B cell (primary cell): ENCODE data around the gene PDZD2. TPM values are rescaled to one million over a fixed set of nuclear protein-coding genes. Genes with fewer than 3 reads are reported as not detected.

Experiments
- ATAC-seq: fragments of 200-7000 bp; cut with Tn5 transposase; one replicate; pipeline ENCODE4 v1.10.0; 2021; ENCODE audit warnings: low read depth, mild to moderate bottlenecking, moderate number of reproducible peaks, moderate library complexity
- CTCF ChIA-PET: fragments of 350-600 bp; sonication (Branson Sonifier 250); formaldehyde crosslinking; loops from one replicate; lab custom pipeline; 2021; ENCODE audit warnings: antibody characterized with exemption, inconsistent platforms; lab: Charles Lee
- POLR2A ChIA-PET: fragments of 350-600 bp; sonication (Branson Sonifier 250); formaldehyde crosslinking; loops from one replicate; lab custom pipeline; 2021; ENCODE audit warnings: antibody characterized with exemption; lab: Charles Lee
- DNase-seq: peaks from one replicate; pipeline ENCODE4 v3.0.0; 2013
- H2AFZ ChIP-seq: 2 replicates; pipeline ENCODE4 v1.6.1; 2012; ENCODE audit warnings: mild to moderate bottlenecking, low read depth, low read length; ENCODE audit not compliant: insufficient read depth, poor library complexity, severe bottlenecking
- H3K27ac ChIP-seq, 2 donors: 1 replicate in 1 of 2; 2 replicates in 1 of 2; pipeline ENCODE4 v1.5.1; 2012 to 2013; ENCODE audit warnings: low read length in 2 of 2, mild to moderate bottlenecking in 2 of 2, moderate library complexity in 1 of 2
- H3K27me3 ChIP-seq, 4 experiments: fragments of 200-600 bp in 1 of 4; sonication (generic) in 1 of 4; replicated peaks in 1 of 4; 1 replicate in 2 of 4; 2 replicates in 2 of 4; pipeline versions ENCODE4 v1.6.1 to v1.7.0; 2013 to 2016; ENCODE audit warnings: low read length in 3 of 4, mild to moderate bottlenecking in 2 of 4, mixed read lengths in 1 of 4, moderate library complexity in 1 of 4; ENCODE audit not compliant: insufficient read depth in 4 of 4, control insufficient read depth in 3 of 4; ENCODE audit errors: control extremely low read depth in 1 of 4
- H3K36me3 ChIP-seq, 2 experiments: replicated peaks in 1 of 2; 1 replicate in 1 of 2; 2 replicates in 1 of 2; pipeline versions ENCODE4 v1.6.1 to v1.7.1; 2013; ENCODE audit warnings: low read length in 1 of 2; ENCODE audit not compliant: insufficient read depth in 2 of 2, control insufficient read depth in 1 of 2; ENCODE audit errors: control extremely low read depth in 1 of 2, extremely low read depth in 1 of 2
- H3K4me1 ChIP-seq, 2 donors: fragments of 200-600 bp in 1 of 2; sonication (generic) in 1 of 2; 1 replicate in 1 of 2; 2 replicates in 1 of 2; pipeline versions ENCODE4 v1.5.1 to v1.6.1; 2013 to 2017; ENCODE audit warnings: low read length in 2 of 2; ENCODE audit not compliant: control insufficient read depth in 2 of 2, insufficient read depth in 2 of 2
- H3K4me2 ChIP-seq: replicated peaks from 2 replicates; pipeline ENCODE3; 2012; ENCODE audit warnings: mild to moderate bottlenecking, low read depth, low read length; ENCODE audit not compliant: poor library complexity, severe bottlenecking
- H3K4me3 ChIP-seq, 5 experiments: fragments of 200-600 bp in 1 of 5; sonication (generic) in 1 of 5; 1 replicate in 3 of 5; 2 replicates in 2 of 5; pipeline versions ENCODE4 v1.5.1 to v1.7.0; 2011 to 2016; ENCODE audit warnings: low read length in 4 of 5, mild to moderate bottlenecking in 4 of 5, low read depth in 2 of 5, control low read depth in 1 of 5, moderate library complexity in 1 of 5; ENCODE audit not compliant: insufficient read depth in 1 of 5; ENCODE audit errors: control extremely low read depth in 1 of 5, extremely low read depth in 1 of 5
- H3K79me2 ChIP-seq: fragments of 200-600 bp; sonication (generic); one replicate; pipeline ENCODE4 v1.6.0; 2016; ENCODE audit warnings: low read length; ENCODE audit not compliant: control insufficient read depth, insufficient read depth
- H3K9ac ChIP-seq: fragments of 200-600 bp; sonication (generic); 2 replicates; pipeline ENCODE4 v1.6.1; 2017; ENCODE audit warnings: mild to moderate bottlenecking, low read length, moderate library complexity
- H3K9me3 ChIP-seq, 3 donors: one replicate each; pipeline versions ENCODE4 v1.6.1 to v1.7.1; 2013; ENCODE audit warnings: low read length in 2 of 3; ENCODE audit not compliant: control insufficient read depth in 2 of 3, insufficient read depth in 1 of 3; ENCODE audit errors: control extremely low read depth in 1 of 3
- H4K20me1 ChIP-seq: 2 replicates; pipeline ENCODE4 v1.6.0; 2012; ENCODE audit warnings: mild to moderate bottlenecking, low read length; ENCODE audit not compliant: insufficient read depth, control insufficient read depth, poor library complexity, severe bottlenecking
- H3K27ac Mint-ChIP-seq: one replicate; pipeline ENCODE4 v1.8.0; 2021; ENCODE audit warnings: mixed read lengths
- H3K27me3 Mint-ChIP-seq: one replicate; pipeline ENCODE4 v1.8.0; 2021; ENCODE audit warnings: mixed read lengths
- H3K4me1 Mint-ChIP-seq: one replicate; pipeline ENCODE4 v1.8.0; 2021; ENCODE audit warnings: mixed read lengths
- H3K4me3 Mint-ChIP-seq: one replicate; pipeline ENCODE4 v1.8.0; 2021; ENCODE audit warnings: mixed read lengths
- H3K9me3 Mint-ChIP-seq: one replicate; pipeline ENCODE4 v1.8.0; 2022; ENCODE audit warnings: mixed read lengths; ENCODE audit not compliant: insufficient read depth
- EZH2 ChIP-seq: IDR thresholded peaks from 2 replicates; pipeline ENCODE4 v1.6.1; 2012; ENCODE audit warnings: borderline replicate concordance, low read depth, mild to moderate bottlenecking, moderate library complexity, low read length; ENCODE audit not compliant: insufficient read depth, poor library complexity, severe bottlenecking
- WGBS: methylation state at CpG from one replicate; pipeline ENCODE4 v1.1.5; 2013; ENCODE audit warnings: missing lambda C conversion rate; ENCODE audit not compliant: insufficient coverage; 5-methylcytosine and 5-hydroxymethylcytosine counted together
- intact Hi-C: fragments of 100-400 bp; cut with micrococcal nuclease; formaldehyde crosslinking; loops from one replicate; pipeline ENCODE4 v1.10.0; 2022
- polyA plus RNA-seq: library from polyadenylated mRNA; depleted of rRNA; stranded (reverse); fragments of >200 nt; gene quantifications from 2 replicates; pipeline ENCODE4 v1.2.3, GENCODE V29; 2012
- total RNA-seq, 2 donors: library from RNA; stranded (reverse); fragments of 120-200 nt in 1 of 2; gene quantifications; 1 replicate in 1 of 2; 2 replicates in 1 of 2; pipeline versions ENCODE4 v1.2.3 to v1.2.4, GENCODE V29; 2013 to 2022
- TF ChIP-seq, protein P1 (sequence below): fragments of 200-600 bp; IDR thresholded peaks from one replicate; pipeline ENCODE4 v1.8.0; 2022; ENCODE audit warnings: antibody characterized with exemption, mild to moderate bottlenecking

PDZD2 gene
- total and polyA plus RNA-seq, 2 donors (not counting 1 experiment from before 2014, with no cell fraction given) = not detected

- H2AFZ ChIP-seq = no peak overlapping the region
- Mint-ChIP-seq H3K4me3 (no peak overlapping the region), H3K27me3 (peaks cover 4% of the 10 kb centered on the region), H3K9me3 (no peaks in the 10 kb centered on the region), H3K4me1 (no peaks in the 10 kb centered on the region), H3K27ac (no peak overlapping the region)
- H3K27ac ChIP-seq = no peak overlapping the region
- ChIA-PET POLR2A (no interaction called here), CTCF (no interaction called here)
- DNase-seq = no peak
- intact Hi-C loops = no loop called here
- H3K4me1 ChIP-seq = no peaks in the 10 kb centered on the region
- H3K4me3 ChIP-seq = no peak overlapping the region
- H3K9ac ChIP-seq = no peak overlapping the region
- H3K27me3 ChIP-seq = no peaks in the 10 kb centered on the region
- H3K36me3 ChIP-seq = no peaks in the 10 kb centered on the region
- H3K4me2 ChIP-seq = no peak overlapping the region
- no peaks in the 10 kb centered on the region for H3K79me2 ChIP-seq
- H4K20me1 ChIP-seq = no peaks in the 10 kb centered on the region
- peaks cover 0 to 3% (median 0%) of the 10 kb centered on the region in 3 donors for H3K9me3 ChIP-seq
- WGBS = 94% methylated on average over 12 of the region's 12 CpGs
- ATAC-seq = no peak
- no peak for TF ChIP-seq EZH2
Measured at GRCh38 chr5:31750215-31750614, 111.3 kb downstream of the PDZD2 start.

DNA sequence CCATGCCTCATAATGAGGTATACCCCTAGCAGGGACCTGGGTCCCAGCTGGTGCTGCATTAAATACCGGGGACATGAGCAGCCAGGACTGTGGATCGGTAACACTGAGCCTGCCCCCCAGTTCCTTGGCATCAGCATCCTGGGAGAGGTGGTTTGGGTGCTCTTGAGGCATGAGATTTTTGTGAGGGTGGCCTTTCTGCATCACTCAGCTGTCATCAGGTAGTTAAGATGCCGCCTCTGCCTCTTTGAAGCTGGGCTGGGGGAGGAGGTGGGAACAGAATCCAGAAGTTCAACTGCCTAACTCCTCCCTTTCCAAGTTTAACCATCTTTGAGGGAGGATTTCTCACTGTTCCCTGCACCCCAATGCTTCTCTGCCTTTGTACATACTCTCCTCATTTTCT lies 112.7 kb downstream of the PDZD2 start:
- Histone ChIP-seq H3K9me3 (peaks cover 0 to 3% (median 0%) of the 10 kb centered on the region in 3 donors), H3K27me3 (no peaks in the 10 kb centered on the region), H3K36me3 (no peaks in the 10 kb centered on the region), H2AFZ (no peak overlapping the region), H3K4me2 (no peak overlapping the region), H3K4me1 (no peaks in the 10 kb centered on the region), H3K27ac (no peak overlapping the region), H3K79me2 (no peaks in the 10 kb centered on the region), H3K4me3 (no peak overlapping the region), H4K20me1 (no peaks in the 10 kb centered on the region), H3K9ac (no peak overlapping the region)
- no peaks in the 10 kb centered on the region for H3K9me3 Mint-ChIP-seq
- 83% methylated on average over 2 of the region's 3 CpGs for WGBS
- intact Hi-C loops = no loop called here
- DNase-seq (no peak), ATAC-seq (no peak)
- H3K27ac Mint-ChIP-seq = no peak overlapping the region
- H3K4me3 Mint-ChIP-seq = no peak overlapping the region
- POLR2A ChIA-PET = no interaction called here
- no peaks in the 10 kb centered on the region for H3K27me3 Mint-ChIP-seq
- CTCF ChIA-PET = no interaction called here
- TF ChIP-seq, protein P1, sequence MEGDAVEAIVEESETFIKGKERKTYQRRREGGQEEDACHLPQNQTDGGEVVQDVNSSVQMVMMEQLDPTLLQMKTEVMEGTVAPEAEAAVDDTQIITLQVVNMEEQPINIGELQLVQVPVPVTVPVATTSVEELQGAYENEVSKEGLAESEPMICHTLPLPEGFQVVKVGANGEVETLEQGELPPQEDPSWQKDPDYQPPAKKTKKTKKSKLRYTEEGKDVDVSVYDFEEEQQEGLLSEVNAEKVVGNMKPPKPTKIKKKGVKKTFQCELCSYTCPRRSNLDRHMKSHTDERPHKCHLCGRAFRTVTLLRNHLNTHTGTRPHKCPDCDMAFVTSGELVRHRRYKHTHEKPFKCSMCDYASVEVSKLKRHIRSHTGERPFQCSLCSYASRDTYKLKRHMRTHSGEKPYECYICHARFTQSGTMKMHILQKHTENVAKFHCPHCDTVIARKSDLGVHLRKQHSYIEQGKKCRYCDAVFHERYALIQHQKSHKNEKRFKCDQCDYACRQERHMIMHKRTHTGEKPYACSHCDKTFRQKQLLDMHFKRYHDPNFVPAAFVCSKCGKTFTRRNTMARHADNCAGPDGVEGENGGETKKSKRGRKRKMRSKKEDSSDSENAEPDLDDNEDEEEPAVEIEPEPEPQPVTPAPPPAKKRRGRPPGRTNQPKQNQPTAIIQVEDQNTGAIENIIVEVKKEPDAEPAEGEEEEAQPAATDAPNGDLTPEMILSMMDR = no peak
- no peak for TF ChIP-seq EZH2
- H3K4me1 Mint-ChIP-seq = no peaks in the 10 kb centered on the region
